HEK293T (cell line): ENCODE data around the gene DPPA4.

ENCODE experiments used
- CTCF ChIA-PET: fragments of 350-600 bp; formaldehyde crosslinking; extraction: SDS; loops from one replicate; lab custom pipeline; 2021; ENCODE audit warnings: antibody characterized with exemption, inconsistent platforms; lab: Yijun Ruan, JAX
- POLR2A ChIA-PET: fragments of 350-600 bp; formaldehyde crosslinking; extraction: SDS; loops from one replicate; lab custom pipeline; 2020; ENCODE audit warnings: antibody characterized with exemption, inconsistent platforms; lab: Yijun Ruan, JAX
- DNase-seq: peaks from one replicate; pipeline ENCODE4 v3.0.0; 2012; ENCODE audit warnings: mixed read lengths; ENCODE audit errors: extremely low spot score
- ARNT ChIP-seq: fragments of 450-650 bp; IDR thresholded peaks from 2 replicates; pipeline ENCODE4 v1.6.1; 2017; ENCODE audit warnings: mild to moderate bottlenecking
- BHLHE40 ChIP-seq: fragments of 450-650 bp; IDR thresholded peaks from 2 replicates; pipeline ENCODE4 v1.6.1; 2016; ENCODE audit warnings: mild to moderate bottlenecking, moderate library complexity, borderline replicate concordance
- CTBP1 ChIP-seq: fragments of 450-650 bp; IDR thresholded peaks from 2 replicates; pipeline ENCODE4 v1.6.1; 2016; ENCODE audit warnings: borderline replicate concordance
- ELF4 ChIP-seq: fragments of 450-650 bp; IDR thresholded peaks from 2 replicates; pipeline ENCODE4 v1.6.1; 2017; ENCODE audit warnings: antibody characterized with exemption
- FOXA1 ChIP-seq: fragments of 450-650 bp; IDR thresholded peaks from 2 replicates; pipeline ENCODE4 v1.6.1; 2016; ENCODE audit warnings: mild to moderate bottlenecking
- FOXK2 ChIP-seq: fragments of 450-650 bp; IDR thresholded peaks from 2 replicates; pipeline ENCODE4 v1.6.1; 2016; ENCODE audit warnings: mild to moderate bottlenecking
- FOXM1 ChIP-seq: fragments of 450-650 bp; IDR thresholded peaks from 2 replicates; pipeline ENCODE4 v1.6.1; 2017; ENCODE audit warnings: mild to moderate bottlenecking, borderline replicate concordance
- HDGF ChIP-seq: fragments of 450-650 bp; IDR thresholded peaks from 2 replicates; pipeline ENCODE4 v1.6.1; 2017; ENCODE audit warnings: antibody characterized with exemption, borderline replicate concordance
- L3MBTL2 ChIP-seq: fragments of 450-650 bp; conservative IDR thresholded peaks from 2 replicates; pipeline ENCODE4 v1.6.1; 2016; ENCODE audit warnings: mild to moderate bottlenecking
- LEF1 ChIP-seq: fragments of 450-650 bp; IDR thresholded peaks from 2 replicates; pipeline ENCODE4 v1.6.1; 2017; ENCODE audit warnings: mild to moderate bottlenecking, borderline replicate concordance
- NFRKB ChIP-seq: fragments of 450-650 bp; IDR thresholded peaks from 2 replicates; pipeline ENCODE4 v1.6.1; 2016; ENCODE audit warnings: mild to moderate bottlenecking, moderate library complexity
- PKNOX1 ChIP-seq: fragments of 450-650 bp; IDR thresholded peaks from 2 replicates; pipeline ENCODE4 v1.6.1; 2016
- SP1 ChIP-seq: fragments of 450-650 bp; IDR thresholded peaks from 2 replicates; pipeline ENCODE4 v1.6.1; 2017
- SUZ12 ChIP-seq: fragments of 450-650 bp; IDR thresholded peaks from 2 replicates; pipeline ENCODE4 v1.6.1; 2016; ENCODE audit warnings: mild to moderate bottlenecking
- TARDBP ChIP-seq: fragments of 450-650 bp; IDR thresholded peaks from 2 replicates; pipeline ENCODE4 v1.6.1; 2016
- ZNF384 ChIP-seq: fragments of 450-650 bp; IDR thresholded peaks from 2 replicates; pipeline ENCODE4 v1.6.1; 2016

DPPA4 gene

GRCh38 chr3:109313061-109313460 lies 24.3 kb downstream of the DPPA4 start:
- TF ChIP-seq SP1, result no peak
- no peak for TF ChIP-seq HDGF
- no peak for TF ChIP-seq SUZ12
- no peak for TF ChIP-seq FOXA1
- no peak for TF ChIP-seq NFRKB
- no peak for TF ChIP-seq PKNOX1
- TF ChIP-seq LEF1, result no peak
- TF ChIP-seq BHLHE40, result no peak
- TF ChIP-seq CTBP1, result no peak
- no peak for TF ChIP-seq FOXM1
- TF ChIP-seq FOXK2, result no peak
- ChIA-PET CTCF (no interaction called here), POLR2A (no interaction called here)
- no peak for DNase-seq

- POLR2A ChIA-PET, result no interaction called here
- TF ChIP-seq PKNOX1 (no peak), FOXM1 (no peak), NFRKB (no peak), BHLHE40 (no peak), HDGF (no peak), TARDBP (no peak), LEF1 (no peak), CTBP1 (no peak), ZNF384 (no peak), FOXK2 (no peak)
- CTCF ChIA-PET, result interaction anchor here (0.6 kb wide), 1 partner anchor 22 kb away, joined by 4 read pairs; no protein-coding TSS in a partner anchor
- no peak for DNase-seq
These were observed 39.9 kb downstream of the DPPA4 start for GRCh38 chr3:109297496-109297895.

DNA sequence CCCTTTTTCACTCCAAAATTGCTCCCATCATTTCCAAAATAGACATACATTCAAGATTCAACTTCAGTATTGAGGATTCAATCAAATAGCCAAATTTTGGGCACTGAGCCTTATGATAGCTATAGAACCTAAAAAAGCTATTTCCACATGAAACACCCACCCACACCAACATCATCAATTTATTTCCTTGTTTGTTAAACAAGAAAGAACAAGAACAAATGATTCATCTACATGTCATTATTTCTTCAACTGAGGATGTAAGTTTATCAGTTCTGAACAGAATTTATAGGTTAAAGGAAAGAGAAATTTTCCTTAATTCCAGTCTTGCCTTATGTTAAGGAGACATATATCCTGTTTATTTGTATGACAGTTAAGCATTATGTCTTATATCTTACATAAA lies 53.3 kb downstream of the DPPA4 start:
- no peak for DNase-seq
- ChIA-PET CTCF (no interaction called here), POLR2A (interaction anchor here (0.6 kb wide), 1 partner anchor 118 kb away, joined by 3 read pairs; no protein-coding TSS in a partner anchor)
- TF ChIP-seq NFRKB (no peak), FOXA1 (no peak), SP1 (no peak), SUZ12 (no peak)

DNA sequence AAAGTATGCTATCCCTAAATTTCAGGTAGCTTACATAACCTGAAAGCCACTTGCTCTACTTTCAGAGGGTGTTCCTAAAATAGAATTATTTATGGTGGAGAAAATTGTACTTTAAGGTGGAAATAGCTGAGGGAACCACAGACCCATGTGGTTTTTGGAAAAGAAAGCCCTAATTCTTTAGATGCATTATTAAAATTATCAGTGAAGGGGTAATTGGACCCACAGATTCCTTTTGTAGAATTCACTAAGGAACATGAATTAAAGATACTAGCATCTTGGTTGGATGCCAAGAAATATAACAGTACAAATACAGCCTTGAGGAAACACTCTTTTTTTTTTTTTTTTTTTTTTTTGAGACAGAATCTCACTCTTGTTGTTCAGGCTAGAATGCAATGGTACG lies 58.8 kb downstream of the DPPA4 start:
- TF ChIP-seq FOXM1 (no peak), TARDBP (no peak), L3MBTL2 (no peak), BHLHE40 (no peak), NFRKB (no peak), ARNT (no peak), HDGF (no peak), ZNF384 (no peak), SP1 (no peak), ELF4 (no peak), SUZ12 (no peak)
- ChIA-PET POLR2A (no interaction called here), CTCF (no interaction called here)
- no peak for DNase-seq

DNA sequence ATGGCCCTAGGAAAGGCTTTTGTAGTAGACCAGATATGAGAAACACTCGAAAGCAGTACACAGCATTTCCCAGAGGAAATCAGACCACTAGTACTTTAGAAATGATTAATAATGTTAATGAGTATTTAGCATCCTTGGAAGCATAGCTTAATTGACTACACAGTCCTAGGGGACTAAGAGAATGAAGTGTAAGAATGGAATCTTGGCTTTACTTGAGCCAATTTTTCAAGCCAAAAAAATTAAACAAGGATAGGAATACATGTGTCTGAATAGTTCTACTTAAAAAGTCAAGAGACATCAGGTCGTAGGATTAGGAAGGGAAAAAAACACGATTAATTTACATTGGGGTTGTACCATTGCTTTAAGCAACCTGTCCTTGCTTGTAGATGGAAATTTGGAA lies 59.2 kb downstream of the DPPA4 start:
- no peak for DNase-seq
- ChIA-PET CTCF (no interaction called here), POLR2A (no interaction called here)
- no peak for TF ChIP-seq FOXM1
- TF ChIP-seq PKNOX1, result no peak
- TF ChIP-seq LEF1, result no peak
- no peak for TF ChIP-seq FOXA1
- TF ChIP-seq CTBP1, result no peak
- no peak for TF ChIP-seq FOXK2
- TF ChIP-seq ELF4, result no peak
- no peak for TF ChIP-seq SP1
- no peak for TF ChIP-seq ZNF384
- TF ChIP-seq L3MBTL2, result no peak
- no peak for TF ChIP-seq BHLHE40
- no peak for TF ChIP-seq ARNT
- TF ChIP-seq SUZ12, result no peak
- TF ChIP-seq NFRKB, result no peak
- no peak for TF ChIP-seq HDGF
- TF ChIP-seq TARDBP, result no peak
